Fibroblast of skin of scalp (primary cell): ENCODE data around the gene FZD10.

ENCODE experiments used
- DNase-seq: peaks from one replicate; pipeline ENCODE4 v3.0.0-alpha.2; 2013

Gene FZD10

GRCh38 chr12:130179621-130180020, 17.4 kb downstream of the FZD10 start:
- no peak for DNase-seq

GRCh38 chr12:130181211-130181610, 18.9 kb downstream of the FZD10 start:
- DNase-seq, result no peak

GRCh38 chr12:130183585-130184370, 21.5 kb downstream of the FZD10 start:
- no peak for DNase-seq

GRCh38 chr12:130184404-130185090, 22.3 kb downstream of the FZD10 start:
- DNase-seq, result no peak

GRCh38 chr12:130185455-130186391, 23.5 kb downstream of the FZD10 start:
- no peak for DNase-seq

- DNase-seq, result peak; percentile 48
Observed at GRCh38 chr12:130186651-130187268, 24.5 kb downstream of the FZD10 start.

- DNase-seq, result no peak
Observed at GRCh38 chr12:130192642-130193345, 30.5 kb downstream of the FZD10 start.

GRCh38 chr12:130194154-130194553, 31.9 kb downstream of the FZD10 start:
- no peak for DNase-seq

GRCh38 chr12:130195369-130195768, 33.1 kb downstream of the FZD10 start:
- no peak for DNase-seq

GRCh38 chr12:130195776-130196175, 33.5 kb downstream of the FZD10 start:
- no peak for DNase-seq

- DNase-seq, result no peak
Observed at GRCh38 chr12:130196827-130197226, 34.6 kb downstream of the FZD10 start.

- no peak for DNase-seq
Observed at GRCh38 chr12:130198026-130198662, 35.9 kb downstream of the FZD10 start.

GRCh38 chr12:130198663-130199060, 36.4 kb downstream of the FZD10 start:
- DNase-seq, result no peak

- DNase-seq, result no peak
Observed at GRCh38 chr12:130199581-130200390, 37.5 kb downstream of the FZD10 start.

GRCh38 chr12:130200445-130200844, 38.2 kb downstream of the FZD10 start:
- DNase-seq, result no peak

- no peak for DNase-seq
Observed at GRCh38 chr12:130201037-130201436, 38.8 kb downstream of the FZD10 start.

GRCh38 chr12:130202201-130202600, 39.9 kb downstream of the FZD10 start:
- no peak for DNase-seq

- no peak for DNase-seq
Observed at GRCh38 chr12:130203151-130203550, 40.9 kb downstream of the FZD10 start.

GRCh38 chr12:130204541-130204953, 42.3 kb downstream of the FZD10 start:
- DNase-seq, result no peak

GRCh38 chr12:130205495-130205894, 43.2 kb downstream of the FZD10 start:
- DNase-seq, result no peak
